Measurements from ENCODE around the gene NELL1. TPM values are rescaled to one million over a fixed set of nuclear protein-coding genes. Genes with fewer than 3 reads are reported as not detected.

Gene NELL1
- total RNA-seq: not detected in 2 replicates

DNA sequence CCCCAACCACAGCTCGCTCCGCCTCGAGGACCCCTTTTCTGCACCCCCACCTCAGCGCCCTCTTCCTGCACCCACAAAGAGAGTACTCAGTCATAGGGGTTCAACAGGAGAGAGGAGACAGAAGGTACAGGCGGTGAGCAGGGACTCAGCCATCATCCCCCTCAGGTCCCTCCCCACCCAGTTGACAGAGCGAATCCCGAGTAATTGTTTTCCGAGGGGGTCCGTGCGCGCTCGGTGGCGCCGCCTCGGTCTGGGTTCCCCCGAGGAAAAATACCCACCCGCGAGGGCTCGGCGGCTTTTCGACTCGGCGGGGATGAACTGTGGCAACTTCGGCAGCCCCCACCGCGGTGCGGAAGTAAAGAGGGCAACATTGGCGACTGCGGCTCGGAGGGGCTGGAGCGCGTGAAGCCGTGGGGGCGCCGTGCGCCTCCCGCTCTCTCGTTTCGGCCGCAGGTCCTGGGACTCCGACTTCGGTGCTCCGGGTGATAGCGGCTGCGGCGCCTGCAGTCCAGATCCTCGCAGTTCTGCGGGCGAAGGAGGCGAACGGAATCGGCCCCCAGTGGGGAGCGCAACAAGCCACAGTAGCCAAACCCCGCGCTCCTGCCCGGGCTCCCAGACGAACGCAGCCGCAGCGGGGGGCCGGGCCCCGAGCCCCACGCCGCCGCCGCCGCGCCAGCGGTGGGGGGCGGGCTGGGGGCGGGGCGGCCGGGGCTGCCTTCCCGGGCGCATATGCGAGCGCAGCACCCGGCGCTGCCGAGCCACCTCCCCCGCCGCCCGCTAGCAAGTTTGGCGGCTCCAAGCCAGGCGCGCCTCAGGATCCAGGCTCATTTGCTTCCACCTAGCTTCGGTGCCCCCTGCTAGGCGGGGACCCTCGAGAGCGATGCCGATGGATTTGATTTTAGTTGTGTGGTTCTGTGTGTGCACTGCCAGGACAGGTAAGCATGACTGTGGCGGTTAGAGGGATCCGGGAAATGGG, at the start of gene NELL1:
Gene NELL1, plus strand, starts transcription at position 743 of the 976 bp plus-strand sequence.

Small RNAs within 50 kb of the gene (small RNA-seq; reads per million reads assigned to genes)
- gene RNA5SP336: 12.0 reads per million, percentile 96 among the genes with 10 or more reads in this experiment
- gene RNA5SP337: not detected

Other genes with a start within 250 kb of the NELL1 start
- not detected in 2 replicates for gene SLC6A5, start 70.0 kb upstream of the NELL1 start, total RNA-seq

Measured in subcutaneous preadipocyte (primary cell).